NCI-H226 (cell line): ENCODE results near the gene FSCN2.

Source experiments
- DNase-seq: peaks from one replicate; pipeline ENCODE4 v3.0.0-alpha.2; 2015

FSCN2 gene, protein sequence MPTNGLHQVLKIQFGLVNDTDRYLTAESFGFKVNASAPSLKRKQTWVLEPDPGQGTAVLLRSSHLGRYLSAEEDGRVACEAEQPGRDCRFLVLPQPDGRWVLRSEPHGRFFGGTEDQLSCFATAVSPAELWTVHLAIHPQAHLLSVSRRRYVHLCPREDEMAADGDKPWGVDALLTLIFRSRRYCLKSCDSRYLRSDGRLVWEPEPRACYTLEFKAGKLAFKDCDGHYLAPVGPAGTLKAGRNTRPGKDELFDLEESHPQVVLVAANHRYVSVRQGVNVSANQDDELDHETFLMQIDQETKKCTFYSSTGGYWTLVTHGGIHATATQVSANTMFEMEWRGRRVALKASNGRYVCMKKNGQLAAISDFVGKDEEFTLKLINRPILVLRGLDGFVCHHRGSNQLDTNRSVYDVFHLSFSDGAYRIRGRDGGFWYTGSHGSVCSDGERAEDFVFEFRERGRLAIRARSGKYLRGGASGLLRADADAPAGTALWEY

DNA sequence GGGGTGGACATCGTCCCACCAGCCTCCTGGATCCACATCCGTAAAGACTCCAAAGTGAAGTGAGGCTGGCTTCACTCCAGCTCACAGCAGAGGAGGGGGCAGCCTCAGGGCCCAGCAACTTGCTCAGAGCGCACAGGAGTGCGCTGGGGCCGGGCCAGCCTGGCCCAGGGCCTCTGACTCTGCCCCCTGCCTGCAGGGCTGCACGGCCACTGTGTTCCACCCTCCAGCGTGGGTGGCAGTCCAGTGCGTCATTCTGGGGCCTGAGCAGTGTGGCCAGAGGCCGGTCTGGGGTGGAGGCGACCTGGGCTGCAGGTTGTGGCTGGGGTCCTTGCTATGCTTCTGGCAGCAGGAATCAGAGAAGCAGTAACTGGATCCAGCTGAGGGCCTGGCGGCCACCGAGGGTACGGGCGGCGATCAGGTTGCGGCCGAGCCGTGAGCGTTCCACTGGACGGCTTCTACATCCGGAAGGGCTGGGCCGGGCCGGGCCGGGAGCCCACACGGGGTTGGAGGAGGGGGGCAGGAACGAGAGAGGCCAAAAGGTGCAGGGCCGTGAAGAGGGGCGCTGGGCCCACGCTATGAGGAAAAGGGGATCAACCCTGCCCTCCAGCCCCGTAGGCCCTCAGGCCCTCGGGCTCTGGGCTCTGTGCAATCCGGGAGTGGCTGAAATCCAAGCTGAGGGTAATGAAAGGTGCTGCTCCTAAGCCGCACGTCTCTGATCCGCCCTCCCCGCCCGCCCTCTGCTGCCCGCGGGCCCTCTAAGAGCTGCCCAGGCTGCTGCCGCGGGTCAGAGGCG is at the start of gene FSCN2:
FSCN2 (plus strand) TSS at position 787 of the 793 bp plus-strand sequence. CDS start 155 bp downstream, outside the sequence.
- DNase-seq, result no peak

DNA sequence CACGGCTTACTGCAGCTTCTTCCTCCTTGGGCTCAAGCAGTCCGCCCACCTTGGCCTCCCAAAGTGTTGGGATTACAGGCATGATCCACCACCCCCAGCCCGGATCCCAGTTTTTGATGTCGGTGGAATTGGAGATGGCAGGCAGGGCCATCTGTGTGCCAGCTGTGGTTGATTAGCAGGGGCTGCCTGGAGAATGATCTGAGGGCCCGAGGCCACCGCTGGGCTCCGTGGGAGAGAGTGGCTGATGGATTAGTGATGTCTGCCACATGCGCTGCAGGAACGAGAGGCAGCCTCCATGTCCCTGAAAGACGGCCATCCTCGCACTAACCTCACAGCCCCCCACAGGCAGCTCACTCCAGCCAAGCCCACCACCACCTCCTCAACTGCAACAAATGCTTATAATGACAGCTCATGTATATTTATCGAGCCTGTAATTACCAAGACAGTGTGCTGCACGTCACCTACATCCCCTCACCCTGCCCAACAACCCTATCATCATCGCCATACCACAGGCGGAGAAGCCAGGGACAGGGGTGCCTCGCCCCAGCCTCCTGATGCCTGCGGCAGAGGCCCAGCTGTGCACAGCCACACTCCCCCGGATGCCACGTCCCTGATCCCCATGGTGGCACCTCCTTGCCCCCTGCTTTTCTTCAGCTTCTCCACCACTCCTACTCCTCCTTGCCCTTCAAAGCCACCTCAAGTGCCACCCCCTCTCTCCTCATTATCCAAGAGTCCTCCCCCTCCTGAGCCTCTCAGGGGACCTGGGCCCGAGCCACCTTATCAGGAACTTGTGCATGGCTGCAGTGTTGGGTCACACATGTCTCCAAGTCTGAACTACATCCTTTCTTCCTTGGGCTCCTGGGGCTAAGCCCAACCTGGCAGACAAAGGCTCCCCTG is 48.8 kb upstream of the FSCN2 start:
- DNase-seq, result no peak

DNA sequence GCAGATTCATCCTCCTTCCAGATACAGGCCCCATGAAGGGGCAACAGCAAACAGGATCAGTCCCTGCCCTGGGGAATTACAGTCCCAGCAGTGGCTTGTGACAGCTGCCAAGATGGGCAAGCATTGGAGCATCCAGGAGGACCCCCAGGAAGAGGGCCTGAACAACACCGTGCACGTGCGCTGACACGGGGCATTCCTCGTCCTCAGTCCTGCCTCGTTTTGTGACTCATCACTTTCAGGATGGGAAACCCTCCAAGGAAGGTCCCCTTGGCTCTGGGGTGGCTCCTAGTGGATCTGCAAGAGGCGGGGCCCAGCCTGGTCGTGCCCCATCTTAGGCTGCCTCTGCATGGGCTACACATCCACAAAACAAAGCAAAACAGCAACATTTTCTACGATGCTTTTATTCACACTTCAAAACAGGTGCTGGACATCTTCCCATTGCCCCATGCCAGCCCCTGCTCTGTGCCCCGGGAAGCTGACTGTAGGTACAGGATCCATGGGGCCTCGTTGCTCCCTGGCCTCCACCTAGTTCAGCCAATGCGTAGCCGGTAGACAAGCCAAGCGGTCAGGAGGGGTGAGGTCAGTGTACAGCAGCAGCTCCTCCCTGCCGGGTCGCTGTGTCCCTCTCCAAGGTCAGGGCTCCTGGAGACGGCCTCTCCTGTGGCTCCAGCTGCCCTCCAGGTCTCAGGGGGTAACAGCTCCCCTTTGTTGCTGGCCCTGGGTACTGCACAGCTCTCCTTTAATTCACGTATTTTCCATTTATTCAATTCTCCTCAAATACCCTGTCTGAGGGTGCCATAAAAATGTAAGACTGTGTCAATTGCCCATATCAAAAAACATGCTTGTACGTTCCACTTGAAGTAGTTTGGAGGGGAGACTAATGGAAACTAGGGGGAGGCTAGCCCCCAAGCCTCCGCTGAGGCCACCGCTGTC is 47.8 kb upstream of the FSCN2 start:
- DNase-seq, result no peak

DNA sequence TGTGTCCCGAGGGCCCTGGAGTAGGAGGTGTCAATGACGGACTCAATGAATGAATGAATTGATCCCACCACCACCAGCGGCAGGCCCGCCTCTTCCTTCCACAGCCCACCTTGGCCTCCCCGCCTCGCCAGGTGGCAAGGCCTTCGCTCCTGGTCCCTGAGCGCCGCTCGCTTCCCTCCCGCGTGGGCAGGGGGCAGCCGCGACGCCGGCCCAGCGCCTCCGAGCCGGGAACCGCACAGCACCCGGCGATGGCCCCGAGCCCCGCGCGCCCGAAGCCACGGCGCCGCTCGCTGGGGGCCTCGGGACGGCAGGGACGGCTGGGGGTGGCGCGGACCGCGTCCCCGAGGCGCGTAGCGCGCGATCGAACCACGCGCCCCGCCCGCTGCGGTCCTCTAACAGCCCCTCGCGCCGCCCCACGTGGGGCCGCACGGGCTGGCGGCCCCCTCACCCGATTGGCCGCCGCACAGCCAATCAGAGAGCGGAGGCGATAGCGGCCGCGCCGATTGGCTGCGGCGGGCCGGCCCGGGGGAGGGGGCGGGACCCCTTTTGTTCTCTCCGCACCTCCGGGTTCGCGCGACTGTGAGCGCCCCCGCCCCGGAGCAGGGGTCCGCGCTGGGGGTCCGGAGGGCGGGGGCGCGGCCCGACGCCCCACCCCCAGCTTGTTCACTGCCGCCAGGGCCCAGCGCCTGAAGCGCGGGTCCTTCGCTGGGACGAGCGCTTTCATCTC is 46.9 kb upstream of the FSCN2 start:
- peak; percentile 73 for DNase-seq

DNA sequence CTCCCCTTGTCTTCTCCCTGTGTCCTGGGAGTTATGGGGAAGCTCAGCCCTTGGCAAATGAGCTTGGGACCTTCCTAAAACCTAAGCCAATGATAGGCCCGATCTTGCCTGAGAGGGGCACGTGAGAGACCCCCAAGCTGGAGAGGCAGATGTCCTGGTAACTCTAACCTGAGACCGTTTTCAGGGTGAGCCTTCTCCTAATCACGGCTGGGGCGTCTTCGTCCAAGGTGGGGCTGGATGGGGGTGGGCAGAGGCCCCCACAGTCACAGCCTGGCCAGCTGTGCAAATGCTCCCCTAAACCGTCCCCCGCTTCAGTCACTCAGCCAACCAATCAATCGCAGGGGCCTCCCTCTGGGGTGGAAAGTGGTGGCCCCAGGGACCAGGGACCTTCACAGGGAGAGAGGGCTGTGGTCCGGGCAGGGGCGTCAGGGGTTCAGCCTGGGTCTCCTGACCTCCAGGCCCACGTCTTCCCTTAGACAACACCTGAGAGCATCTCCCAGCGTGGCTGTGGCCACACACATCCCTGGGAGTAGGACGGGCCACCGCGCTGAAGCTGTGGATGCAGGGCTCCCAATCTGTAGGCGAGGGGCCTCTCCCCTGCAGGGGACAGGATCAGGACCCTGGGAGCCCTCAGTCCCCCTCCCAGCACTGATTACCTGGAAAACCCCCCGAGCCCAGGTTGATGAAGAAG is 46.2 kb upstream of the FSCN2 start:
- DNase-seq, result no peak

DNA sequence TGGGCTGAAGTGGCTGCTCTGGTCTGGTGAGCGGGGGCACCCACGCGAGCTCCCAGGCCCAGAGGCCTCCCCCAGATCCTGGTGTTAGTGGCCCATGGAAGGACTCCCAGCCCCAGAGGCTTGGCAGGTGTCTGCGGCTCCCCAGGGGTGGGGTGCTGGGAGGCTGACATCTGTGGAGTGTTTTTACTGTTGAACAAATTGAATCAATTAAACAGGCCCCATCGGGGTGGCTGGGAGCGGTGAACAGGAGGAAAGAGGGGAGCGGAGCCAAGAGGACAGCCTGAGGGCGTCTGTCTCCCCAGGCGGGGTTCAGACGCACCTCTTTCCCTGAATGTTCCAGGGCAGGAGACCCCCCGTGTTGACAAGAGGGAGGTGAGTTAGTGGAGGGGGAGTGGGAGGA is 45.5 kb upstream of the FSCN2 start:
- DNase-seq, result no peak

DNA sequence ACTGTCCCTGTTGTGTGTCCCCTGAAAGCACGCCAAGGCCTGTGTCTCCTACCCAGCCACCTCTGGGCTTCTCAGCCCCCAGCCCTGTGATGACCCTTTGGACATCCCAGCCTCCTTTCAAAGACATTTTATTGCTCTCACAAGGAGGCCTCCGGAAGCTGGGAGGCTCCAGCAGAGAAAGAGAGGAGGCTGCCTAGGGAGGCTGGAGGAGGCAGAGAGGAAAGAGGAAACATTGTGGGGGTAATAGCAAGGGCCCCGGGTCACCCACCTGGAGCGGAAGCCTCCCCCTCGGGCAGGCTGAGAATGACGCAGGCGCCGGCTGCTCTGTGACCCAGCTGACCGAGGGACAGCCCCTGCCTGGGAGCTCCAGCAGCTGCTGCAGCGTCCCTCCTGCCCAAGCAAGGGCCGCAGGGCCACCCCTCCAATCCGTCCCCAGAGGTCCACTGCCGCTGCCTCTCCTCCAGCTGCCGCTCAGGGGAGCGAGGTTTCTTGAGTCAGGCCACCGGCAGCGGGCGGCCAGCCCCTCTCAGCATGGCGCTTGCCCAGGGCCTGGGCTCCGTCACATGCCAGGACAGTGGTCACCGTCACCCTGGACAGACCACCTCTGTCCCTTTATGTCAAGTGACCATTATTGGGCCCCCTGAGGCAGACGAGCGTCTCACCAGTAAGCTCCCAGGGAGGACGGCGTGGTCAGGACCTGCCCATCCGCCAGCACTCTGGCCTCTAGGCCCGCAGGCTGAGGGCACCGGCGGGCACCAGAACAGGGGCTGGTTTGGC is 44.9 kb upstream of the FSCN2 start:
- no peak for DNase-seq

DNA sequence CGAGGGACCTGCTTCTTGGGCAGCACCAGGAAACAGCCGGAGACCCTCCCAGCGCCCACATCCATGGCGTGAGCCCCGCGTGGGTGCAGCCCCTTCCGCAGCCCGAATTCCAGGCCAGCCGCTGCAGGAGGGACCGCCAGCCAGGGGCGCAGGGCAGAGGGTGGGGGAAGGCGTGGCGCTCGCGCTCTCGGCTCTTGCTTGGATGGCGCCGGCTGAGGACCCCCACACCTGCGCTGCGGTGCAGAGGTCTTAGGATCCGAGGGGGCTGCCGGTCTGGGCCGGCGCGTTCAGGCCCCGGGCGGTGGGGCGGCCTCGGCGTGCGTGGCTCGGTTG is 44.3 kb upstream of the FSCN2 start:
- no peak for DNase-seq

DNA sequence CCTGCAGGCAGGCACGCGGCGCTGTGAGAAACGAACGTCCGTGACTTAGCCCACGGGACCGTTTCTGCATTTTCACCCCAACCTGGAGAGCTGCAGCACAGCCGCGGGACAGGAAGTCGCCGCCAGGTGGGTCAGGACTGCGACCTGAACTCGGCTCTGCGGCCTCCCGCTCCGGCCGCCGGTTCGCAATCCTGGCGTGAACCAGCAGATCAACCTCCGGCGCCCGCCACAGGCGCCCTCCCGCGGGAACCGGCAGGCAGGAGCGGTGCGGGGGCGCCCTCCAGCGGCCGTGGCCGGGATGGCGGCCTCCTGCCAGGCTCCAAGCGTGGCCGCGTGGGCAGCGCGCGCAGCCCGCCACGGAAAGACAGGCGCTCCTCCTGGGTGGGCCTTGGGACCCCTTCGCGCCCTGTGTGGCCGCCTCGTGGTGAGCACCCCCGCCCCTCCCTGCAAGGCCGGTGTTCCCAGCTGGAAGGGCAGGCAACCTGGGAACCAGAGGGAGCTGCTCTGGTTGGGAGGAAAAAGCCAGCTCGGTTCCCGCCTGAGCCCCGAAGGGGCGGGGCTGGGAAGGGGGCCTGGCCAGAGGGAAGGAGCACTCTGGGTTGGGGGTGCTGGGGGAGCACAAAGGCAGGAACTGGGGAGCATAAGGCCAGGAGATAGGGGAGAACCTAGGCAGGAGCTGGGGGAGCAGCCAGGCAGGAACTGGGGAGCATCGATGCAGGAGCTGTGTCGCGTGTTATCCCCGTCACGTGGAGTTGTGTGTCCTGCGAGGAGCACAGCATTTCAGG is 43.8 kb upstream of the FSCN2 start:
- DNase-seq, result peak; percentile 68

DNA sequence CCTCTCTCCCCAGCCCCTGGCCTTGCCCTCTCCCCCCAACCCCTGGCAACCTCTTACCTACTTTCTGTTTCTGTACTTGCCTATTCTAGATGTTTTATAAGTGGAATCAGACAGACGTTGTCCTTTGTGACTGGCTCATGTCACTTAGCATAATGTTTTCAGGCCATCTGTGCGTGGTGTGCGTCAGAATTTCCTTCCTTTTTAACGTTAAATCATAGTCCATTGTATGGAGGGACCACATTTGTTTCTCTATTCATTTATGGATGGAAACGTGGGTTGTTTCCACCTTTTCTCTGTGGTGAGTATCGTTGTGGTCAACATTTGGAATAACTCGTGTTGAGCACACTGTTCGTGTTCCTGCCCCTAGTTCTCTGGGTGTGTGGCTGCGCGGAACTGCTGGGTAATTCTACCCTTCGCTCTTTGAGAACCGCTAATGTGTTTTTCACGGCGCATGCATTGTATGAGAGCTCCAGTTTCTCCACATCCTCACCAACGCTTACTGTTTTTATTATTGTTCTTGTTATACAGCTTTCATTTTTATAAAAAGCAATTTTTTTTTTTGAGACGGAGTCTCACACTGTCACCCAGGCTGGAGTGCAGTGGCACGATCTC is 41.9 kb upstream of the FSCN2 start:
- DNase-seq, result no peak

DNA sequence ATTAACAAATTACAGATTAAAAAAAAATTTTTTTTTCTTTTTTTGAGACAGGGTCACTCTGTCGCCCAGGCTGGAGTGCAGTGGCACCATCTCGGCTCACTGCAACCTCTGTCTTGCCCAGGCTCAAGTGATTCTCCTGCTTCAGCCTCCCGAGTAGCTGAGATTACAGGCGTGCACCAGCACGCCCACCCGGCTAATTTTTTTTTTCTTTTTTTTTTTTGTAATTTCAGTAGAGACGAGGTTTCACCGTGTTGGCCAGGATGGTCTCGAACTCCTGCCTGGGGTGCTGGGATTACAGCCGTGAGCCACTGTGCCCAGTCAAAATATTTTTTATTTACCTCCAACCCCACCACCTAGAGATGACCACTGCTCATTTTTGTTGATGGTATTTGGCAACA is 41.1 kb upstream of the FSCN2 start:
- DNase-seq, result no peak

DNA sequence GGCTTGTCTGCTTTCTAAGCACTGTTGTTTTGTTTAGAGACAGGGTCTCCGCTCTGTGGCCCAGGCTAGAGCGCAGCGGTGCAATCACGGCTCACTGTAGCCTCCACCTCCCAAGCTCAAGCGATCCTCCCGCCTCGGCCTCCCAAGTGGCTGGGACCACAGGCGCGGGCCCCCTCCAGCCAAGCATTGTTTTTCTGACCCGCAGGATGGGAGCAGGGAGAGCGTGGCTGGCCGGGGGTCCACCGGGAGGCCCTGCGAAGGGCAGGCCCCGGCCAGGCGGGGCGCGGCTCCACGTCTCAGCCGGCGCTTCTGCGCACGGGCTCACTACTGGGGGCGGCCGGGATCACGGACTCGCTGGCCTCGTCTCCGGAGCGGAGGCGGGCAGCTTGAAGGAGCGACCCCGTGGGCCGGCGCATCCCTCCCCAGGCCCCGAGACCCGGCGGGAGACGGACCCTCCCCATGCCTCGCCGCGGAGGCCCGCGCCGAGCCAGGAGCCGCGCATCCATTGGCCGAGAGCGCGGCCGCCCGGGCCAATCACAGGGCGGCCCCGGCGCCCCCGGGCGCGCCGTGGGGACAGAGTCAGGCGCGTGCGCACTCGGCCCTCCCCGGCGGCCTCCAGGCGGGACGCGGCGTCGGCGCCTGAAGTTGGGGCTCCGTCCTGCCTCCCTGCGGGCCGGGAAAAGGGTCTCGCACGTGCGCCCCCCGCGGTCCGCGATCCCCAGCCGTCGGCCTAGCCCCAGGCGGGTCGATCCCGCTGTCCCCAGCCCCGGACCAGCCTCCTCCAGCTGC is 40.5 kb upstream of the FSCN2 start:
- peak; percentile 65 for DNase-seq

DNA sequence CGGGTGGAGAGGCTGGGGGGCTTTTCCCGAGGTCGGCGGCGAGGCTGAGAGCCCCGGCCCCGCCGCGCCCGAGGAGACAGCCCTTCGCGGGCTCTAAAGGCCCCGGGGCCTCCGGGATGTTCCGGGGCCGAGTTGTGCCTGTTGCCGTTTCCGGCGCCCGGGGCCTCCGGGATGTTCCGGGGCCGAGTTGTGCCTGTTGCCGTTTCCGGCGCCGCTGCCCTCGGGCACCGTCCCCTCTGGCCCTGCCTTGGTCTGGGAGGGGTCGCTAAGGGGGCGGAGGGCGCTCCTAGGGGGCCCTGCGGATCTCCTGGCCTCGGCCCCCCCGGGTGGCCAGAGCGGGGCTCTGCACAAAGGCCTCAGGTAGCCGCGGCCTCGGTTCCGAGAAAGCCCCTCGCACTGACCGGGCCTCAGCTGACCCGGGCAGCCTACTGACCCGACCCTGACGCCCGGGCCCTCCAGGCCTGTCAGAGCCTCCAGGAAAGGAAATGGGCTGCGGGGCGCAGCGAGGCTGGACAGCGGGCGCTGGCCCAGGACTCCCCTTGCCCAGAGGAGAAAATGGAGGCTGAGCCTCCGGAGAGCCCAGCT is 39.8 kb upstream of the FSCN2 start:
- DNase-seq, result no peak

DNA sequence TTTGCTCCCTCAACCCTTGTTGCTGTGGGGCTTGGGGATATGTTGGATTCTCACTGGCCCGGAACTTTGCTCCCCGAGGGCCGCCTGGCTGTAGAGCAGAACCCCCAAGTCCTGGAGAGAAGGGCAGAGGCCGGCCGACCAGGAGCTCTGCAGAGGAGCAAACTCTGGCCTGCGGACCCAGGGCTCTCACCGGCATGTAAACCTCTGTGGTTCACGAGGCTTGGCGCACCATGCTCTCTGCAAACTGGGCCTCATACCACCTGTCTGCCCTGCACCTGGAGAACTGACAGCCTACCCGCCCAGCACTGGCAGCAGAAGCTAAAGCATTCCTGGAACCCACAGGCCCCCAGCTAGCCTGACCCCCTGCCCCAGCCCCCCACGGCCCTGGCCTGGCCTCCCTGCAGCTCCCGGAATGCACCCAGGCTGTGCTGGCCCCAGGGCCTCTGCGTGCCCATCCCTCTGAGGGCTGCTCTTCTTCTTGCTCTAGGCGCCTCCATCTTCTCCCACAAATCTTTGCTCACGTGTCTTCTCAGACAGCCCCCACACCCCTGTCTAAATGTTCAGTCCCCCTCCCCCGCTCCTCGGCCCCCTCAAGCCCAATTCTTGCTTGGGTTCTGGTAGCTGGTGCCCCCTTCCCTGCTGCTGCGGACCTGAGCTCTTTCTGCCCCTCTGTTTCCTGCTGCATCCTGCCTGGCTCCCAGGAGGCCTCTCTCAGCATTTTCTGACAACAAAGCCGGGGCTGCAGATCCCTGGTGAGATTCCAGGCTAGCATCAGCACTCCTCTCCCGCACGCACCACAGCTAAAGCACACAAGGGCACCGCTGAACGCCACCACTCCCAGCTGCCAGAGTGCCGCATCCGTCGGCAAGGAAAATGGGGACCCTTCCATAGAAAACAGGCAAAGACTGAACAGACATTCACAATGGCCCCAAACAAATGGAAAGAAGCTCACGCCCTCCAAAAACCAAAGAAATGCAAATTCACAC is 38.9 kb upstream of the FSCN2 start:
- no peak for DNase-seq

DNA sequence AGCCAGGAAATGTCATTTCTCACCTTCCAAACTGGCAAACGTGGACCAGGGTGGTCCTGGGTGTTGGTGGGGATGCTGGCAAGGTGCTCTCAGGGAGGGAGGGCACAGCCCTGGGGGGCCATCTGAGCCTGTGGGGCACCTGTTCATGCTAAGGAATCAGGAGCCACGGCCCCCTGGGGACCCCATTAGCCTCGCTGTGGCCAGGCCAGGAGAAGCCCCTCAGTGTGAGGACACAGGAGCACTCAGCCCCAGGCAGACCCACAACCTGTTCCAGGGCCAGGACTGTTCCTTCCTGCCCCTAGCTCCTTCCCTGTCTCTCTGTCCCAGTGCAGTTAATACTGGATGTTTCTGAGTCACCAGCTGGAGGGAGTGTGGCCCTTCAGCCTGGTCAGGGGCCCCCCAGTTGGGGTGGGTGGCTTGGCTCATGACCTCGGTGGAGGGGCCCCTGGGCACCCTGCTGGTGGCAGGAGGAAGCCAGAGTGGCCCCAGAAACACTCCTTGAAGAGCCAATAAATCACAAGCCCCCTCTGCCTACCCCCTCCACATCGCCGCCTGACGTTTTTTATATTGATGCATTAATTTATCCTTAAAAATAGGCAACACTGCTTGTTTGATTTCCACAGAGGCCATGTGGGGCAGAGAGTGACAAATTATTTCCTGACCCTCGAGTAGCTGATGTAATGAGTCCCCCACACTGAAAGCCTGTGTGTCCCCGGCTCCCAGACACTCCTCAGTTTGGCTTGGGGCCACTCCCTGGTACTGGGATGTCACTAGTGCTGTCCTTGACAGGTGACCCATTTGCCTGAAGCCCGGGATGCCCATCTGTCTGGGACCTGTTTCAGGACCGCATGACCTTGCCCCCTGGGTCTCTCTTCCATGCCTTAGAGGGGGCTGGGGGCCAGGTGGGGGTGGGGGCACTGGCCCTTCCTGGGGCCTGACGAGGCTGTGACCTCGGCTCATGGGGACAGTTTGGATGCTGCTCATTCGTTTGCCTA is 37.9 kb upstream of the FSCN2 start:
- DNase-seq, result no peak
